Measurements from ENCODE around the gene APBA2.
"Not testable (repeated sequence)": the region's sequence is repeated elsewhere in the genome, so short reads cannot be mapped to it uniquely, and the experiment has no call there.

APBA2 gene

GRCh38 chr15:29035336-29036285 lies 149.8 kb downstream of the APBA2 start:
- no peak for DNase-seq (ENCODE audit: low read depth)

DNA sequence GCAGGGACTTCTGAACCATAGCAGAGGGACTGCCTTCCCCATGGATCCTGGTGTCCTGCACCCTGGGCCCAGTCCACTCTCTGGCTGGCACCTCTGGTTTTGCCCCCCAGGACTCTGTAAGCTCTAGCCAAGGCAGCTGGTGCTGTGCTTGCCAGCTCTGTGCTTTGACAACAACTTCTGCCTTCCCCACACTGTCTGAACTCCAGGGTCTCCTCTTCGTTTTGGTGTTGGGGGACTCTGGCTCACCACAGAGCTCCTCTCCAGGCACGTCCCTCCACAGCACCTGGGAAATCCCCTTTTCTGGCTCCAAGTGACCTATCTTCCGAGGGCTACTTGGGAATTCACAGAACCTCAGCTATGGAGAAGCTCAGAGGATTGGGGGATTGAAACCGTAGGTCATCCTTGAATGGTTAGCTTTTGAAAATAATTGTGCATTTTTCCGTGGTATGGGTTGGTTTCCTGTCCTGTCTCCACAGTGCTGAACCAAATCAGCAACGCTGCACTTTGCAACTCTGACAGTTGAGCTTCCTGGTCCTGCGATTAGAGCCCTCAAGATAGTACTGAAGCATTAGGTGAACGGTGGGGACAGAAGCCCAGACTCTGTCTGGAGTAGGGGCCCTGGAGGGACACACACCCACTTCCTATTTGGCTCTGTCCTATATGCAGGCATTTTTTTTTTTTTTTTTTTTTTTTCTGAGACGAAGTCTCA lies 152.4 kb downstream of the APBA2 start:
- no peak for DNase-seq (ENCODE audit: low read depth)

- DNase-seq (ENCODE audit: low read depth) = no peak
Observed at GRCh38 chr15:29039466-29040369, 153.9 kb downstream of the APBA2 start.

- no peak for DNase-seq (ENCODE audit: low read depth)
Observed at GRCh38 chr15:29040370-29040751, 154.6 kb downstream of the APBA2 start.

GRCh38 chr15:29043736-29044502 lies 158.1 kb downstream of the APBA2 start:
- no peak for DNase-seq (ENCODE audit: low read depth)

DNA sequence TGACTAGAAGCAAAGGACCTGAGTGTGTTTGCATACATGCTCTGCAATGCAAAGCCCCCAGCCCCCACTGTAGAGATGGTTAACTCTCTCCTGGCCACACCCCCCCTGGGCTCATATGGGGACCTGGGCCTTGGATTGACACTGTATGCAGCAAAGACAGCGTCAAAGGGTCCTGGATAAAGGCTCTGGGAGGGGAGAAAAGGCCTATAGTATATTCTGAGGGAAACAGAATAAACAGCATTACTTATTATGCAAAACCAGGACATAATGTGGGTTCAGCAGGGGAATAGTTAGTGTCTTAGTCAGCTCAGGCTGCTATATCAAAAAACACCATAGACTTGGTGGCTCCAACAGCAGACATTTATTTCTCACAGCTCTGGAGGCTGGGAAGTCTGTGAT lies 158.7 kb downstream of the APBA2 start:
- DNase-seq (ENCODE audit: low read depth) = no peak

DNA sequence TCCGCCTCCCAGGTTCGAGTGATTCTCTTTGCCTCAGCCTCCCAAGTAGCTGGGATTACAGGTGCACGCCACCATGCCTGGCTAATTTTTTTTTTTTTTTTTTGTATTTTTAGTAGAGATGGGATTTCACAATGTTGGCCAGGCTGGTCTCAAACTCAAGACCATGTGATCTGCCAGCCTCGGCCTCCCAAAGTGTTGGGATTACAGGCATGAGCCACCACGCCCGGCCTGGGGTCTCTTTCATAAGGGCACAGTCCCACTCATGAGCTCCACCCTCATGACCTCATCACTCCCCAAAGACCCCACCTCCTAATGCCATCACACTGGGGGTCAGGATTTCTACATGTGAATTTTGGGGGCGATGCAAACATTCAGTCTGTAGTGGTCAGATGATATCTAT lies 159.4 kb downstream of the APBA2 start:
- DNase-seq (ENCODE audit: low read depth) = not testable (repeated sequence)

GRCh38 chr15:29045717-29046116 lies 159.9 kb downstream of the APBA2 start:
- DNase-seq (ENCODE audit: low read depth) = no peak

GRCh38 chr15:29046281-29046810 lies 160.6 kb downstream of the APBA2 start:
- no peak for DNase-seq (ENCODE audit: low read depth)

- no peak for DNase-seq (ENCODE audit: low read depth)
Observed at GRCh38 chr15:29046977-29047376, 161.2 kb downstream of the APBA2 start.

DNA sequence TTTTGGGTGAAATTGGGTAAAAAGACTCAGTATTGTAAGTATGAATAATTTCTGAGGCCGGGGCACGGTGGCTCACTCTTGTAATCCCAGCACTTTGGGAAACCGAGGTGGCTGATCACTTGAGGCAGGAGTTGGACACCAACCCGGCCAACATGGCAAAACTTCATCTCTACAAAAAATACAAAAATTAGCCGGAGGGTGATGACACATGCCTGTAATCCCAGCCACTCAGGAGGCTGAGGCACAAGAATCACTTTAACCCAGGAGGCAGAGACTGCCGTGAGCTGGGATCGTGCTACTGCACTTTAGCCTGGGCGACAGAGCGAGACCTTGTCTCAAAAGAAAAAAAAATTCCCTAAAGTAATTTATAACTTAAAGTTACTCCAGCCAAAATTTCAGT lies 162.2 kb downstream of the APBA2 start:
- DNase-seq (ENCODE audit: low read depth) = no peak

DNA sequence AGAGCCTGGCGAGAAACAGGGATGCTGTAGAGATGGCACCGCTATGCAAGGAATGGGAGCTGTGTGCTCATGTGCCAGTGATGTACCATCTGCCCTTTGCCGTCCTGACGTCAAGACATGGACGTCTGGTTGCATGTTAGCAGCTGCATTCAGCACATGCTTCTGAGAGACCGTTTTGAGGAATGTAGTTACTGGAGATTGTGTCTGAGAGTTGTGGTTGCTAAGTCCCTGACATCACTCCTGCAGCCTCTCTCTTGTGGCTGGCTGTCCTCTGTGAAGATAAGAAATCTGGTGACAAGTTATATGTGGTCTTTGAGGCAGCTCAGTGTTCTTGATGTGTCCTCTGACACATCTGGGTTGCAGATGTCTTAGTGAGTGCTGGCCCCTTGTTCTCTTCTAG lies 165.1 kb downstream of the APBA2 start:
- no peak for DNase-seq (ENCODE audit: low read depth)

- no peak for DNase-seq (ENCODE audit: low read depth)
Observed at GRCh38 chr15:29051422-29051821, 165.6 kb downstream of the APBA2 start.

GRCh38 chr15:29053006-29053405 lies 167.2 kb downstream of the APBA2 start:
- no peak for DNase-seq (ENCODE audit: low read depth)

DNA sequence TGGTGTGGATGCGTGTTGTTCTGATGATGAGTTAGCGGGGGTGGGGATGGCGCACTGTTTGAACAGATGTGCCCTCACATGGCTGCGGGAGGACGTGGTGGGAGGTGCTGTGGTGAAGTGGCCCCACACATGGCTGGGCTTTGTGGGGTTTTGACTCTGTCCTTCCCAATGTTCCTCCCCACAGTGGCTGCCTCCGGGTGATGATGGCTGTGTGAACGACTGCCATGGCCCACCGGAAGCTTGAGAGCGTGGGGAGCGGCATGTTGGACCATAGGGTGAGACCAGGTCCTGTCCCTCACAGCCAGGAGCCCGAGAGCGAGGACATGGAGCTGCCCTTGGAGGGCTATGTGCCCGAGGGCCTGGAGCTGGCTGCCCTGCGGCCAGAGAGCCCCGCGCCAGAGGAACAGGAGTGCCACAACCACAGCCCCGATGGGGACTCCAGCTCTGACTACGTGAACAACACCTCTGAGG lies 167.9 kb downstream of the APBA2 start:
- DNase-seq (ENCODE audit: low read depth) = no peak

DNA sequence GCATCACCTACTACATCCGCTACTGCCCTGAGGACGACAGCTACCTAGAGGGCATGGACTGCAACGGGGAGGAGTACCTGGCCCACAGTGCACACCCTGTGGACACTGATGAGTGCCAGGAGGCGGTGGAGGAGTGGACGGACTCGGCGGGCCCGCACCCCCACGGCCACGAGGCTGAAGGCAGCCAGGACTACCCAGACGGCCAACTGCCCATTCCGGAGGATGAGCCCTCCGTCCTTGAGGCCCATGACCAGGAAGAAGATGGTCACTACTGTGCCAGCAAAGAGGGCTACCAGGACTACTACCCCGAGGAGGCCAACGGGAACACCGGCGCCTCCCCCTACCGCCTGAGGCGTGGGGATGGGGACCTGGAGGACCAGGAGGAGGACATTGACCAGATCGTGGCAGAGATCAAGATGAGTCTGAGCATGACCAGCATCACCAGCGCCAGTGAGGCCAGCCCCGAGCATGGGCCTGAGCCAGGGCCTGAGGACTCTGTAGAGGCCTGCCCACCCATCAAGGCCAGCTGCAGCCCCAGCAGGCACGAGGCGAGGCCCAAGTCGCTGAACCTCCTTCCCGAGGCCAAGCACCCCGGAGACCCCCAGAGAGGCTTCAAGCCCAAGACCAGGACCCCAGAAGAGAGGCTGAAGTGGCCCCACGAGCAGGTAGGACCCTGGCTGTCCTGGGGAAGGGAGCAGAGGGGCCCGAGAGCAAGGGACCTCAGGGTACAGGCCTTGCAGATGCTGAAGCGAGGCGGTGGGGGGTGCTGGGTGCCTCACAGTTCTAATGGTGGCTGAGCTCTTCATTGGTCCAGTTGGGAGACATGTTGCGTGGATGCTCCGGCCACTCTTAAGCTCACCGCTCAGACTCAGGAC lies 168.6 kb downstream of the APBA2 start:
- no peak for DNase-seq (ENCODE audit: low read depth)

GRCh38 chr15:29055876-29056275 lies 170.1 kb downstream of the APBA2 start:
- DNase-seq (ENCODE audit: low read depth) = no peak

DNA sequence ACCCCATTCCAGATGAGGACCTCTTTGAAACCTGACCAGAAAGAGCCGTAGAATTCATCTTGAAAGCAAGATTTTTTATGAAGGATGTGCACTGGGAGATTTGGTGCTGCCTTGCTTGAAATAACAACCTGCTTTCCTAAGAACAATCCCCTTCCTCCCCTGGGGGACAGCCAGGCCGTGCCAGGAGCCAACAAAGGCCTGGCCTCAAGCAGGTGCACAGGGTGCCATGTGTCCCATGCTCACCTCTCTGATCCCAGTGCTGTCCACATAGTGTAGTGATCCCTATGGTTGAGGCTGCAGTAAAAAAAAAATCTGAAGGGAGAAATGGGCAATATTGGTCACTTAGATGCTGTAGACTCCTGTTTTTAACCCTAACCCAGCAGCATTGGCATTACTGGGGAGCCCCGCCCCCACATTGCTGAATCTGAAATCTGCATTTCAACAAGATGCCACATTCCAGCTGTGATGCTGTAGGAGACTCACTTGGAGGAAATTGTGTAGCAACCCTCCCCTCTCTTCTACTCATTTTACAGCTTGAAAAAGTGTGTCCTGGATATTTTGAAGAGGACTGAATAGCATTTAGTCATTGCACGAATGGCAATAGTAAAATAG lies 171.2 kb downstream of the APBA2 start:
- no peak for DNase-seq (ENCODE audit: low read depth)

- DNase-seq (ENCODE audit: low read depth) = no peak
Observed at GRCh38 chr15:29057856-29058255, 172.1 kb downstream of the APBA2 start.

Data from stromal cell of bone marrow (primary cell).